ENCODE measurements around the gene WDR37. TPM values are rescaled to one million over a fixed set of nuclear protein-coding genes. Genes with fewer than 3 reads are reported as not detected.

The WDR37 gene
- total RNA-seq, 1 experiment from 2014 or later = 9.6 TPM

- in situ Hi-C loops (cut with HindIII; ENCODE audit: low pct_unique_long_range_greater_than_20kb, low sequenced_read_pairs) (no loop called here), intact Hi-C loops (cut with micrococcal nuclease; ENCODE audit: unreplicated experiment) (no loop called here)
- ChIA-PET CTCF (no interaction called here), POLR2A (no interaction called here)
- no peak for TF ChIP-seq TCF7L2 (IDR thresholded peaks at IDR 0.05; ENCODE audit: low read depth, low read length)
- TF ChIP-seq, protein P1, sequence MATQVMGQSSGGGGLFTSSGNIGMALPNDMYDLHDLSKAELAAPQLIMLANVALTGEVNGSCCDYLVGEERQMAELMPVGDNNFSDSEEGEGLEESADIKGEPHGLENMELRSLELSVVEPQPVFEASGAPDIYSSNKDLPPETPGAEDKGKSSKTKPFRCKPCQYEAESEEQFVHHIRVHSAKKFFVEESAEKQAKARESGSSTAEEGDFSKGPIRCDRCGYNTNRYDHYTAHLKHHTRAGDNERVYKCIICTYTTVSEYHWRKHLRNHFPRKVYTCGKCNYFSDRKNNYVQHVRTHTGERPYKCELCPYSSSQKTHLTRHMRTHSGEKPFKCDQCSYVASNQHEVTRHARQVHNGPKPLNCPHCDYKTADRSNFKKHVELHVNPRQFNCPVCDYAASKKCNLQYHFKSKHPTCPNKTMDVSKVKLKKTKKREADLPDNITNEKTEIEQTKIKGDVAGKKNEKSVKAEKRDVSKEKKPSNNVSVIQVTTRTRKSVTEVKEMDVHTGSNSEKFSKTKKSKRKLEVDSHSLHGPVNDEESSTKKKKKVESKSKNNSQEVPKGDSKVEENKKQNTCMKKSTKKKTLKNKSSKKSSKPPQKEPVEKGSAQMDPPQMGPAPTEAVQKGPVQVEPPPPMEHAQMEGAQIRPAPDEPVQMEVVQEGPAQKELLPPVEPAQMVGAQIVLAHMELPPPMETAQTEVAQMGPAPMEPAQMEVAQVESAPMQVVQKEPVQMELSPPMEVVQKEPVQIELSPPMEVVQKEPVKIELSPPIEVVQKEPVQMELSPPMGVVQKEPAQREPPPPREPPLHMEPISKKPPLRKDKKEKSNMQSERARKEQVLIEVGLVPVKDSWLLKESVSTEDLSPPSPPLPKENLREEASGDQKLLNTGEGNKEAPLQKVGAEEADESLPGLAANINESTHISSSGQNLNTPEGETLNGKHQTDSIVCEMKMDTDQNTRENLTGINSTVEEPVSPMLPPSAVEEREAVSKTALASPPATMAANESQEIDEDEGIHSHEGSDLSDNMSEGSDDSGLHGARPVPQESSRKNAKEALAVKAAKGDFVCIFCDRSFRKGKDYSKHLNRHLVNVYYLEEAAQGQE (IDR thresholded peaks at IDR 0.05; ENCODE audit: insufficient read depth in 1 of 2, low read depth in 2 of 2, low read length in 1 of 2) = no peak
- no peak for TF ChIP-seq CTCF (IDR thresholded peaks at IDR 0.05)
- TF ChIP-seq SIN3A (IDR thresholded peaks at IDR 0.05; ENCODE audit: borderline replicate concordance, insufficient read depth, low read depth, low read length) = no peak
- no peak for TF ChIP-seq POLR2AphosphoS5 (IDR thresholded peaks at IDR 0.05; ENCODE audit: low read depth, low read length)
- no peaks in the 10 kb centered on the region; the same call in 1 of the 2 replicates for H3K36me3 ChIP-seq (ENCODE audit: control insufficient read depth, insufficient read depth, low read length)
- no peaks in the 10 kb centered on the region for H3K4me1 ChIP-seq (ENCODE audit: control insufficient read depth, insufficient read depth, low read length)
- DNase-seq (ENCODE audit: low read depth, low spot score) = no peak
- H3K9me3 ChIP-seq (ENCODE audit: control insufficient read depth, insufficient read depth, low read depth, low read length) = no peaks in the 10 kb centered on the region
- no peaks in the 10 kb centered on the region for H3K27me3 ChIP-seq (ENCODE audit: control insufficient read depth, insufficient read depth, low read length)
- no peak overlapping the region for H3K4me3 ChIP-seq (ENCODE audit: low read depth in 2 of 2, low read length in 2 of 2)
- no peak for ATAC-seq
- no peak overlapping the region for H3K27ac ChIP-seq (ENCODE audit: low read length)
- BruUV-seq (replicated peaks) = no TSS peak
Measured at GRCh38 chr10:1086787-1087186, 30.6 kb downstream of the WDR37 start.

DNA sequence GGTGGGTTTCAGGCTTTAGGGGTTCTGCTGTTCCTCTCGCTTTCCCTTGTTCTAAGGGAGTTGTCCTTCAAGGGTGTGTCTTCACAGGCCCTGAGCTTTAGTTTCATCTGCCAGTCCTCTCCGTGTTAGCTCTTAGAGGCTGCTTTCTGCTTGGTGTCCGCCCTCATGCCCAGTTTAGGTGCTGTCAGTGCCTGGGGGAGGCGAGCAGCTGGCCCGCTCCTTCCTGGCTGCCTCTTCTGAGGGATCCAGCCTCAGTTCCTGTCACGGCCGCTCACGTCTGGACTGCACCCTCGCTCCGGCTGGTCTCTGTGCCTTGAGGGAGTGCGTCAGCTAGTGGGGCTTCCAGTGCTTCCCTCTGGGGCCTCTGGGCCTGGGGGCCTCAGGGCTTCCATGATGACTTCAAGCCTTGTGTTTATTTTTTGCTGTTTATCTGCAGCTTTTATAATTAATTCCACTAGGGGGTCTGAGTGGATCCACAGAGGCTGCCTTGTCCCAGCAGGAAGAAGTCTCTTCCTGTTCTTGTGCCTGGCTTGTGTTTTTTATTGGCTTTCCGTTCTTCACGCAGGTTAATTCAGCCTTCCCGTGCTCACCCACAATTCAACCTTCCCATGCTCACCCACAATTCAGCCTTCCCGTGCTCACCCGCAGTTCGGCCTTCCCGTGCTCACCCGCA, 33.0 kb downstream of the WDR37 start:
- ChIA-PET CTCF (no interaction called here), POLR2A (no interaction called here)
- H3K27me3 ChIP-seq (ENCODE audit: control insufficient read depth, insufficient read depth, low read length) = no peaks in the 10 kb centered on the region
- TF ChIP-seq CTCF (IDR thresholded peaks at IDR 0.05) = no peak
- no peak for TF ChIP-seq SIN3A (IDR thresholded peaks at IDR 0.05; ENCODE audit: borderline replicate concordance, insufficient read depth, low read depth, low read length)
- TF ChIP-seq, protein P1 (IDR thresholded peaks at IDR 0.05; ENCODE audit: insufficient read depth in 1 of 2, low read depth in 2 of 2, low read length in 1 of 2) = no peak
- TF ChIP-seq POLR2AphosphoS5 (IDR thresholded peaks at IDR 0.05; ENCODE audit: low read depth, low read length) = no peak
- no peak for TF ChIP-seq TCF7L2 (IDR thresholded peaks at IDR 0.05; ENCODE audit: low read depth, low read length)
- no peaks in the 10 kb centered on the region for H3K9me3 ChIP-seq (ENCODE audit: control insufficient read depth, insufficient read depth, low read depth, low read length)
- no peak overlapping the region for H3K27ac ChIP-seq (ENCODE audit: low read length)
- DNase-seq (ENCODE audit: low read depth, low spot score) (no peak), ATAC-seq (no peak)
- no TSS peak for BruUV-seq (replicated peaks)
- H3K4me3 ChIP-seq (ENCODE audit: low read depth in 2 of 2, low read length in 2 of 2) = no peak overlapping the region
- intact Hi-C loops (cut with micrococcal nuclease; ENCODE audit: unreplicated experiment) = no loop called here
- in situ Hi-C loops (cut with HindIII; ENCODE audit: low pct_unique_long_range_greater_than_20kb, low sequenced_read_pairs) = no loop called here
- no peaks in the 10 kb centered on the region for H3K4me1 ChIP-seq (ENCODE audit: control insufficient read depth, insufficient read depth, low read length)
- H3K36me3 ChIP-seq (ENCODE audit: control insufficient read depth, insufficient read depth, low read length) = no peaks in the 10 kb centered on the region; the same call in 1 of the 2 replicates
